Measurements from ENCODE around the gene SMPD3.

- no peak for TF ChIP-seq CTCF (conservative IDR thresholded peaks at IDR 0.05; ENCODE audit: low read length)
- no peak for TF ChIP-seq EZH2phosphoT487 (IDR thresholded peaks at IDR 0.05; ENCODE audit: borderline replicate concordance)
These were observed 44.5 kb upstream of the SMPD3 start for GRCh38 chr16:68492543-68493411.

Measured in Loucy (cell line).